ENCODE measurements around the gene FDX1. TPM values are rescaled to one million over a fixed set of nuclear protein-coding genes. Genes with fewer than 3 reads are reported as not detected.
A peak's percentile ranks its signal among the peaks of the same experiment; 100 is the strongest.

FDX1 gene
- total RNA-seq, 5 donors from 2014 or later (not counting 1 experiment from before 2014, with no cell fraction given): 9.1 to 12.5 (median 10.1) TPM

DNA sequence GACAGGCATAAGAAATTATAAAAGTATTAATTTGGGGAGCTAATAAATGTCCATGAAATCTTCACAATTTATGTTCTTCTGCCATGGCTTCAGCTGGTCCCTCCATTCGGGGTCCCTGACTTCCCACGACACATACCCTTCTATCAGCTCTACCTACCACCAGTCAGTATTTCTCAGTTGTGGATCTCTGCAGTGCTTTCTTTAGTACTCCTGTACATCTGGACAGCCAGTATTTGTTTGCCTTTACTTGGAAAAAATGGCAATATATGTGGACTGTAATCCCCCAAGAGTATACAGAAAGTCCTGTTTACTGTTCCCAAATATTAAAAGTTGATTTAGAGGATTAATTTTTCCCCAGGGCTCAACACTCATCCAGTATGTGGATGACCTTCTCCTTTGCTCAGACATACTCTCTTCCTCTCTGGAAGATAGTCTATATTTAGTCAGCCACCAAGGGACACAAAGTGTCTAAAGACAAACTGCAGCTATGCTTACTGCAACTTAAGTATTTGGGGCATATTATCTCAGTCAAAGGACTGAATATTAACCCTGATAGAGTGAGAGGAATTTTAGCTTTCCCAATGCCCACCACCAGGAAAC is 7.3 kb upstream of the FDX1 start:
- Mint-ChIP-seq H3K4me1 (no peaks in the 10 kb centered on the region), H3K9me3 (peaks cover 5 to 11% (median 6%) of the 10 kb centered on the region in 3 donors), H3K27ac (no peak overlapping the region), H3K27me3 (peaks cover 3 to 4% of the 10 kb centered on the region in 2 donors), H3K36me3 (peaks cover 3% of the 10 kb centered on the region), H3K4me3 (no peak overlapping the region)
- WGBS (ENCODE audit: insufficient coverage): 100% methylated on average over 2 of the region's 2 CpGs
- POLR2A ChIA-PET: no interaction called here
- CTCF ChIA-PET: interaction anchor here in 1 of 2 donors (1.0 to 1.2 kb wide), 2 partner anchors 9 to 221 kb away, joined by 3 to 4 read pairs; no protein-coding TSS in a partner anchor
- DNase-seq (no peak), ATAC-seq (replicated peaks in 1 of 4) (no peak)
- no peak overlapping the region for H3K4me3 ChIP-seq (ENCODE audit: control insufficient read depth in 1 of 2, extremely low read depth in 1 of 2, low read length in 1 of 2)
- no peaks in the 10 kb centered on the region for H3K4me1 ChIP-seq (ENCODE audit: control insufficient read depth in 1 of 2, extremely low read depth in 1 of 2, insufficient read depth in 2 of 2, low read length in 2 of 2)
- H3K9me3 ChIP-seq: no peaks in the 10 kb centered on the region
- H3K27me3 ChIP-seq (replicated peaks in 1 of 2; ENCODE audit: control insufficient read depth in 2 of 2, extremely low read depth in 1 of 2, insufficient read depth in 2 of 2, low read length in 1 of 2): no peaks in the 10 kb centered on the region
- H3K36me3 ChIP-seq (ENCODE audit: control insufficient read depth in 2 of 2, extremely low read depth in 1 of 2, insufficient read depth in 1 of 2, low read length in 1 of 2): no peaks in the 10 kb centered on the region
- H3K27ac ChIP-seq (ENCODE audit: low read length): no peak overlapping the region

DNA sequence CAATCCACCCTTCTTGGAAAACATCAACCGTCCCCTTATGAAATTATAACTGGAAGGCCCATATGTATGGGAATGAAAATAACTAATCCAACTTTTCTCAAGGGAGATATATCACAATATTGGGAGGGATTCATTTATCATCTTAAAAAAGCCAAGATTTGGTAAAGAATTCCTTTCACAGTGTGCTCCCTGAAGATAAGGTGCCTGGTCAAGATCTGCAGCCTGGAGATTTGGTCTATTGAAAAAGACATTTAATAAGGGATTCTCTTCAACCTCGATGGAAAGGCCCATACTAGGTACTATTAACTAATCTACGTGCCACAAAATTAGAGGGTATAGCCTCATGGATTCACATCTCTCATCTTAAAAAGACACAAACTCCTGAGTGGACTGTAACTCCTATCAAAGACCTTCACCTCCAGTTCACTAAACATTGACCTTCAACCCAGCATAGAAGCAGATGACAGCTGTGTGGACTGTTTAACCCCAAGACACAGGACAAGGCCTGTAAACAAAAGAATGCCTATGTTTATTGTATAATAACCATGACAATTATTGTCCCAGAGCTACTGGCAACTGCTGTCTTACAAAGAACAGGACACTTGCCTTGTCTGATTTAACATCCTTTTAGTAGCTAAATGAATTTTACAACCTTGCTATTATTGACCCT is 4.8 kb upstream of the FDX1 start:
- POLR2A ChIA-PET: no interaction called here

DNA sequence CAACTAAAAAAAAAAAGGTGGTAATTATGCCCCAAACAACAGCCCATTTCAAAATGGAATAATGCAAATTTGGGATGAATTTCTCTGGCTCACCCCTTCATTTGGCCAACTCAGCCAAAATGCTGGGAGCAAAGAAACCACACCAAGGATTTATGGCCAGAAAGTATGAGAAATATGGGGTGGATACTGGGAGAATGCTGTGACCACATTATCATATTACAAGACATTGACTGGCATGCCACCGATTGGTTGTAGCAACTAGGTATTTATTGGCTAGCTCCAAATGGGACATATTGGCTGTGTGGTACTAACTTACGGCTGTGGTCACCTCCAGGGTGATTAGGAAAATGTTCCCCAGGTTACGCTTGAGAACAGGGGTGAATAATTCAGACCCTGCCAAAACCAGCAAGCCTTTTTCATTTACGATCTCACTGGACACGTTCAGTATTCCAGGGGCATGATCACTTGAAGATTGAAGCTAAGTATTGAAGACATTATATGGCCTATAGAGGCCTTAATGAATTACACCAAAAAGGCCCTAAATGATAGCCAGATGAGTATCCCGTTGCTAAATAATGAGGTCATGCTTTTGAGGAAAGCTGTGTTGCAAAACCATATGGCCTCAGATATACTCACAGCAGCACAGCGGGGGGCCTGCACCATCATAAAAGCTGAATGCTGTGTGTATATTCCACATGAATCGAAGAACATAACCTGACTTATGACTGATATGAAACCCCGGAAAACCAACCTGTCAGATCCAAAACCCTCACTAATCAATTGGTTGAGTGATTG is 3.8 kb upstream of the FDX1 start:
- DNase-seq: no peak
- H3K4me3 ChIP-seq (ENCODE audit: control insufficient read depth in 1 of 2, extremely low read depth in 1 of 2, low read length in 1 of 2): no peak overlapping the region
- POLR2A ChIA-PET: interaction anchor here in 1 of 2 donors (0.6 kb wide), 1 partner anchor 28 kb away, joined by 3 read pairs; no protein-coding TSS in a partner anchor

More for the DNA sequence above, 4.8 kb upstream of the FDX1 start:
- H3K27ac ChIP-seq (ENCODE audit: low read length): no peak overlapping the region
- no CpG with 5 or more reads among the region's 3 CpGs for WGBS (ENCODE audit: insufficient coverage)
- ATAC-seq (replicated peaks in 1 of 4) (no peak), DNase-seq (no peak)
- Mint-ChIP-seq H3K4me1 (peaks cover 11 to 12% (median 12%) of the 10 kb centered on the region in 3 donors), H3K27me3 (no peaks in the 10 kb centered on the region), H3K9me3 (peaks cover 5 to 11% (median 6%) of the 10 kb centered on the region in 3 donors), H3K4me3 (no peak overlapping the region), H3K27ac (no peak overlapping the region), H3K36me3 (peaks cover 3% of the 10 kb centered on the region)
- H3K27me3 ChIP-seq (replicated peaks in 1 of 2; ENCODE audit: control insufficient read depth in 2 of 2, extremely low read depth in 1 of 2, insufficient read depth in 2 of 2, low read length in 1 of 2): no peaks in the 10 kb centered on the region
- H3K4me1 ChIP-seq (ENCODE audit: control insufficient read depth in 1 of 2, extremely low read depth in 1 of 2, insufficient read depth in 2 of 2, low read length in 2 of 2): peaks cover 8 to 9% of the 10 kb centered on the region in 2 experiments
- no peak overlapping the region for H3K4me3 ChIP-seq (ENCODE audit: control insufficient read depth in 1 of 2, extremely low read depth in 1 of 2, low read length in 1 of 2)
- H3K36me3 ChIP-seq (ENCODE audit: control insufficient read depth in 2 of 2, extremely low read depth in 1 of 2, insufficient read depth in 1 of 2, low read length in 1 of 2): no peaks in the 10 kb centered on the region
- H3K9me3 ChIP-seq: no peaks in the 10 kb centered on the region
- CTCF ChIA-PET: interaction anchor here (0.7 to 1.0 kb wide), 2 partner anchors 10 to 226 kb away, joined by 3 read pairs; no protein-coding TSS in a partner anchor

DNA sequence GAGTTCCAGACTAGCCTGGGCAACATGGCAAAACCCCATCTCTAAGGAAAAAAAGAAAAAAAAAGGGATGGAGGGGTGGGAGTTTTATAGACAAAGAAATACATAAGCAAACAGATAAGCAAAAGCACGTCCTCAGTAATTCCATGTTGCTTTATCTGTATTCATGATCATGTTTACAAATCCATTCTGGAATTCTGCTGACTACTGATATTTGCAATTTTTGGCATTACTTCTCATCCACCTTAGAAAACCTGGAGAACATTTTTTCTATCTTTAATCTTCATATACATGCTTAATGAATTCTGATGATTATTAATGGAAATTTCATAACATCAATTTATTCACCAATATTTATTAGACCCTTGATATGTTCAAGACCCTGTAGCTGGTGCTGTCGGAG is 1.7 kb upstream of the FDX1 start:
- no peaks in the 10 kb centered on the region for H3K9me3 Mint-ChIP-seq
- ATAC-seq (replicated peaks in 1 of 4) (no peak), DNase-seq (no peak)
- Histone ChIP-seq H3K4me1 (ENCODE audit: control insufficient read depth in 1 of 2, extremely low read depth in 1 of 2, insufficient read depth in 2 of 2, low read length in 2 of 2) (peaks cover 17 to 18% of the 10 kb centered on the region in 2 experiments), H3K27ac (ENCODE audit: low read length) (no peak overlapping the region), H3K9me3 (no peaks in the 10 kb centered on the region), H3K4me3 (ENCODE audit: control insufficient read depth in 1 of 2, extremely low read depth in 1 of 2, low read length in 1 of 2) (no peak overlapping the region), H3K27me3 (replicated peaks in 1 of 2; ENCODE audit: control insufficient read depth in 2 of 2, extremely low read depth in 1 of 2, insufficient read depth in 2 of 2, low read length in 1 of 2) (no peaks in the 10 kb centered on the region), H3K36me3 (ENCODE audit: control insufficient read depth in 2 of 2, extremely low read depth in 1 of 2, insufficient read depth in 1 of 2, low read length in 1 of 2) (no peaks in the 10 kb centered on the region)
- ChIA-PET POLR2A (no interaction called here), CTCF (interaction anchor here in 1 of 2 donors (1.5 kb wide), 1 partner anchor 18 kb away, joined by 3 read pairs; no protein-coding TSS in a partner anchor)
- peaks cover 34 to 38% (median 35%) of the 10 kb centered on the region in 3 donors for H3K4me1 Mint-ChIP-seq
- WGBS (ENCODE audit: insufficient coverage): no CpG with 5 or more reads among the region's 2 CpGs
- H3K27me3 Mint-ChIP-seq: no peaks in the 10 kb centered on the region
- peak overlapping the region; percentile 15 to 88 for H3K27ac Mint-ChIP-seq
- no peaks in the 10 kb centered on the region for H3K36me3 Mint-ChIP-seq
- no peak overlapping the region for H3K4me3 Mint-ChIP-seq

More for the DNA sequence above, 3.8 kb upstream of the FDX1 start:
- Histone ChIP-seq H3K9me3 (no peaks in the 10 kb centered on the region), H3K36me3 (ENCODE audit: control insufficient read depth in 2 of 2, extremely low read depth in 1 of 2, insufficient read depth in 1 of 2, low read length in 1 of 2) (no peaks in the 10 kb centered on the region), H3K27me3 (replicated peaks in 1 of 2; ENCODE audit: control insufficient read depth in 2 of 2, extremely low read depth in 1 of 2, insufficient read depth in 2 of 2, low read length in 1 of 2) (no peaks in the 10 kb centered on the region), H3K4me1 (ENCODE audit: control insufficient read depth in 1 of 2, extremely low read depth in 1 of 2, insufficient read depth in 2 of 2, low read length in 2 of 2) (peaks cover 8 to 14% of the 10 kb centered on the region in 2 experiments), H3K27ac (ENCODE audit: low read length) (no peak overlapping the region)
- Mint-ChIP-seq H3K4me3 (no peak overlapping the region), H3K27me3 (no peaks in the 10 kb centered on the region), H3K27ac (no peak overlapping the region), H3K9me3 (peaks cover 3 to 6% (median 5%) of the 10 kb centered on the region in 3 donors), H3K36me3 (peaks cover 3% of the 10 kb centered on the region), H3K4me1 (peaks cover 13 to 17% (median 14%) of the 10 kb centered on the region in 3 donors)
- ATAC-seq (replicated peaks in 1 of 4): no peak
- WGBS (ENCODE audit: insufficient coverage): 88% methylated on average over 3 of the region's 9 CpGs
- CTCF ChIA-PET: interaction anchor here (0.7 to 1.4 kb wide), 4 partner anchors 9 to 1606 kb away, joined by 3 read pairs; no protein-coding TSS in a partner anchor

DNA sequence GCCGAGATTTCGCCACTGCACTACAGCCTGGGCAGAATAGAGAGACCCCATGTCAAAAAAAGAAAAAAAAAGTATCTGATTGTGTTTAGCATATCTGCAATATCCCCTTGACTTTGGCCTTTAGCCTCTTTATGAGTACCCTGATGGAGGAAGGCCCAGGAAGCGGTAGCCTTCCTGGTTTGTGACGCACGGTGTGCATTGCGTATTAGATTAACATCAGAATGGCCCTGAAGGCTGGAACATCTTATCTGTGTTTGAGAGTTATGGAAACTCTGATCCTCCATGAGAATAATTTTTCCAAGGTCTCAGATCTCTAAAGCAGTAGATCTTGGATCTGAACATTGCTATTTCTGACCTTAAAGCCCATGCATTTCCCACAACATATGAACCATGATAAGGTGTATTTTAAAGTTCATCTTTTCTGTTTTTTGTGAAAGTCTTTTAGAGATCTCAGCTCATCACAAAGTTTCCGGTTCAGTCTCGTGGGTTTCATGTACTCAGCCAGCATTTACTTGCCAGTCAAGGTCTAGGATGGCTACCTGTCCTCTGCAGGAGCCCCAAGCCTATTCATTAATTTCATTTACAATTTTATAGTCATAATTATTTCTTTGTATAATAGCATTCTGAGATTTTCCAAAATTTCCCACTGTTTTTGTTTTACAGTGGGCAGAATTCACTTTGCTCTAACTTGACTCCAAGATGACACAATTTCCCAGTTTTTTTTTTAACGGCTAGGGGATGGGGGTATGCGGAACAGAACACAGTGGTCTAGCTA is 605 bp upstream of the FDX1 start:
- H3K36me3 ChIP-seq (ENCODE audit: control insufficient read depth in 2 of 2, extremely low read depth in 1 of 2, insufficient read depth in 1 of 2, low read length in 1 of 2): no peaks in the 10 kb centered on the region
- ChIA-PET POLR2A (interaction anchor here (0.9 to 1.1 kb wide), 2 partner anchors 16 to 17 kb away, joined by 3 to 6 read pairs; no protein-coding TSS in a partner anchor), CTCF (interaction anchor here (0.6 to 7.6 kb wide), 12 partner anchors 8 to 1848 kb away, joined by 3 to 119 read pairs (median 4); no protein-coding TSS in a partner anchor)
- no peaks in the 10 kb centered on the region for H3K9me3 ChIP-seq
- H3K27ac ChIP-seq (ENCODE audit: low read length): peak overlapping the region; percentile 69
- peak overlapping the region; percentile 80 to 88 for H3K27ac Mint-ChIP-seq
- DNase-seq (peak in 6 of 35 experiments; percentile 3 to 49 (median 9)), ATAC-seq (replicated peaks in 1 of 4) (no peak)
- H3K4me3 ChIP-seq (ENCODE audit: control insufficient read depth in 1 of 2, extremely low read depth in 1 of 2, low read length in 1 of 2): peak overlapping the region; percentile 56 to 88
- no peaks in the 10 kb centered on the region for H3K9me3 Mint-ChIP-seq
- 100% methylated on average over 1 of the region's 10 CpGs for WGBS (ENCODE audit: insufficient coverage)
- H3K4me1 ChIP-seq (ENCODE audit: control insufficient read depth in 1 of 2, extremely low read depth in 1 of 2, insufficient read depth in 2 of 2, low read length in 2 of 2): peaks cover 17 to 25% of the 10 kb centered on the region in 2 experiments
- no peaks in the 10 kb centered on the region for H3K27me3 ChIP-seq (replicated peaks in 1 of 2; ENCODE audit: control insufficient read depth in 2 of 2, extremely low read depth in 1 of 2, insufficient read depth in 2 of 2, low read length in 1 of 2)
- no peaks in the 10 kb centered on the region for H3K27me3 Mint-ChIP-seq
- peak overlapping the region; percentile 78 to 100 (median 78) for H3K4me3 Mint-ChIP-seq
- H3K4me1 Mint-ChIP-seq: peaks cover 45 to 49% (median 45%) of the 10 kb centered on the region in 3 donors
- no peaks in the 10 kb centered on the region for H3K36me3 Mint-ChIP-seq
